HG02973 (cell line): ENCODE results near the gene PRR22.
"Not testable (repeated sequence)": the region's sequence is repeated elsewhere in the genome, so short reads cannot be mapped to it uniquely, and the experiment has no call there.

Experiments
- ATAC-seq: cut with Tn5 transposase; IDR thresholded peaks from one replicate; pipeline ENCODE4 v1.9.1; 2021; ENCODE audit warnings: moderate library complexity; ENCODE audit not compliant: unreplicated experiment

The PRR22 gene

DNA sequence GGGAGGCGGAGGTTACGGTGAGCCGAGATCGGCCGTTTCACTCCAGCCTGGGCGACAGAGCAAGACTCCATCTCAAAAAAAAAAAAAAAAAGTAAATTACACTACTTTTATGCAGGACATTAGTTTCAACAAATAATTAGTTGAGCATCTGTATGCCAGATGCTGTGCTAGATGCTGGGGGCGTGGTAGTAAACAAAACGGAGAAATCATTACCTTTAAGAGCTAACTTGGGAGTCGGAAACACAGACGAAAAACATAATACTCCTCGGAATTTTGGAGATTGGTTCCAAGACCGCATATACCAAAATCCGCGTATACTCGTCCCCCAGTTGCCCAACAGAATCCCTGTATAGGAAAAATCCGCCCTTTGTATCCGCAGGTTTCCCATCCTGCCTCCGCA, 7.7 kb upstream of the PRR22 start:
- ATAC-seq = no peak

DNA sequence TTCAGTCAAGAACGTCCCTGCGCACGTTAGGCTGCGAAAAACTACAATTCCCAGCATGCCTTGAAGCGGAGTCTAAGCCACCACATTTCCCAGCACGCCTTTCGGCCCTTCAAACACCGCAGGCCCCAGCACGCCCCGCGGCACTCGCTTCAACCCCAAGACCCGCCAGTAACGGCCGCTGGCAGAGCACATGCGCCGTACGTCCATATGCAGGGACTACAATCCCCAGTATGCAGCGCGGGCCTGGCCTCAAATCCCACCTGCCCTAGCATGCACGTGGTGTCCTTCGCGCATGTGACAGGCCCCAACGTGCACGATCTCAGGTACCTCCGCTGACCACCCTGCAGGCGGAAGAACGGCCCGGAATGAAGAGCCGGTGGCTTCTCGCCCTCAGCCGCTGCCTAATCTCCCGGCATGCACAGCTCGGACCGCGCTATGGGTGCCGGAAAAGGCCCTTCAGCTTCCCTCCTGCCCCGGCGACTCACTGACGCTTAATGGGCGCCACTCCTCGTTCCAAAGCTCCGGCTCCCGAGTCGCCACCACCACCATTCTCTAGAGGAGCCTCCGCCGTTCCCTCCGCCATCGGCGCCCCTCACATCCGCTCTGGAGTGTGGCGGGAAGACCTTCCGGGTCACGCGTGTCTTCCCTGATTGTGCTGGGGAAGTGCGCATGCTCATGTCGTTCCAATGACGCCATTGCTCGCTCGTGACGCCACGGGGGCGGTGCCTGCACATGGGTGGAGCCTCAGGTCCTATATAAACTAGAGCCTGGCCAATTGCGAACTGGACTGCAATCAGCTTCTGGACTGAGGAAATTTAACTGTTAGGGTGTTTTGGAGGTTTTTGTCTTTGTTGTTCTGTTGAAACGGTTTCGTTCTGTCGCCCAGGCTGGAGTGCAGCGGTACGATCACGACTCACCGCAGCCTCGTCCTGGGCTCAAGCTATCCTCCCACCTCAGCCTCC, 6.3 kb upstream of the PRR22 start, which contains the start of gene DUS3L:
TSS of gene DUS3L (minus strand) at position 605 of the 962 bp plus-strand sequence. CDS start at position 583, 22 bp downstream.
- peak; percentile 81 for ATAC-seq

DNA sequence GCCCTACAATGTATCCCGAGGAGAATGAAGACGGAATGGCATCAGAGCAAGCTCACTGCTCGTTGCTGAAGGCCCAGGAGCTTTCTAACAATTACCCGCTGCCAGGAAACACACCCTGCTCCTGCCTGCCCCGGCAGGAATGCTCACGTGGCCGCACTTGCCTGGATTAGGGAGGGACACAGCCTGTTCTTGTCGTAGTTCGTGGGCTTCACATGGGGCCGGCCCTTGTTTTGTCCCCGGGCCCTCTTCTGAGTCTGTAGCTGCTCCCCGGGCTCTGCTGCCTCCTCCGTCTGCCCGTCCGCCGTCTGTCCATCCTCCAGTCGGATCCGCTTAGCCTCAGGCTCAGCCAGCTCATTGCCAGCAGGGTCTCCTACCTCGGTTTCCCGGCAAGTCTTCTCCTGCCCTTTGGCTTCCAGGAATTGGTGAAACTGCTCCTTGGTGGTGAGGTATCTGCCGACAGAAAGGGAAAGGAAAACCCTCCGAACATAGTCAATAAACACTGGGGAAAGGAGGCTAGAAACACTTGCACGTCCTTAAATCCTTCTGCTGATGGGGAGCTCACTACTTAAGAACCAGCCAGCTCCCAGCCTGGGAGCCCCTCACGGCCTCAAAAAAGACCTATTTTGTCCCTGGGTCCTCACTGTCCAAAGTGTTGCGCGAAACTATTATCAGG, 5.5 kb upstream of the PRR22 start:
- no peak for ATAC-seq

DNA sequence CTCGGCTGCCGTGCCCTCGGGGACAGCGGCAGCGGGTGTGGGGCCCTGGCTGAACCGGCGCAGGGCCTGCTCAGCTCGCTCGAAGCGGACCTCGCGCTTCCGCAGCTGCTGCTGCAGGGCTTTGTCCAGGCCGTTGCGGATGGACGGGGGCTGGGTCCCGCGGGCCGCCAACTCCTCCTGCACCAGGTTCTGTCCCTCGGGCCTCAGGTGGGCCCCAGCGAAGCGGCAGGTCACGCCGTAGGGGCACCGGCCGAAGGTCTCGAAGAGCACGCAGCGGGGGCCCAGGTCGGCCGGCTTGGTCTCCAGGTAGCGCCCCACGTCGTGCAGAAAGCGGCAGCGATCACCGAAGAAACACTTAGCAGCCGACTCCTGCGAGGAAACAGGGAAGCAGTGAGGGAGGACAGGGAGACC, 4.8 kb upstream of the PRR22 start:
- ATAC-seq = no peak

DNA sequence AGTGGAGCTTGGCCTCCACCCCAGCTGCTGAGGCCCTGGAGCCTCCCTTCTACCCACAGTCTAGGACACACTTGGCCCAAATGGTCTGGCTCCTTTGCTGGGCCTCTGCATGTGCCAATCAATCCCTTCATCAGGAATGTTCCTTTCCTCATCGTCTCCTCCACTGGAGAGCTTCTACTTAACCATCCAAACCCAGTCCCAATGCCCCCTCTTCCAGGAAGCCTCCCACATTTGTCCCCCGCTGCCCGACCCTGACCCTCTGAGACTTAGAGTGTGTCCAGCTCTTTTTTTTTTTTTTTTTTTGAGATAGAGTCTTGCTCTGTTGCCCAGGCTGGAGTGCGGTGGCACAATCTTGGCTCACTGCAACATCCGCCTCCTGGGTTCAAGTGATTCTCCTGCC, 3.9 kb upstream of the PRR22 start:
- no peak for ATAC-seq

DNA sequence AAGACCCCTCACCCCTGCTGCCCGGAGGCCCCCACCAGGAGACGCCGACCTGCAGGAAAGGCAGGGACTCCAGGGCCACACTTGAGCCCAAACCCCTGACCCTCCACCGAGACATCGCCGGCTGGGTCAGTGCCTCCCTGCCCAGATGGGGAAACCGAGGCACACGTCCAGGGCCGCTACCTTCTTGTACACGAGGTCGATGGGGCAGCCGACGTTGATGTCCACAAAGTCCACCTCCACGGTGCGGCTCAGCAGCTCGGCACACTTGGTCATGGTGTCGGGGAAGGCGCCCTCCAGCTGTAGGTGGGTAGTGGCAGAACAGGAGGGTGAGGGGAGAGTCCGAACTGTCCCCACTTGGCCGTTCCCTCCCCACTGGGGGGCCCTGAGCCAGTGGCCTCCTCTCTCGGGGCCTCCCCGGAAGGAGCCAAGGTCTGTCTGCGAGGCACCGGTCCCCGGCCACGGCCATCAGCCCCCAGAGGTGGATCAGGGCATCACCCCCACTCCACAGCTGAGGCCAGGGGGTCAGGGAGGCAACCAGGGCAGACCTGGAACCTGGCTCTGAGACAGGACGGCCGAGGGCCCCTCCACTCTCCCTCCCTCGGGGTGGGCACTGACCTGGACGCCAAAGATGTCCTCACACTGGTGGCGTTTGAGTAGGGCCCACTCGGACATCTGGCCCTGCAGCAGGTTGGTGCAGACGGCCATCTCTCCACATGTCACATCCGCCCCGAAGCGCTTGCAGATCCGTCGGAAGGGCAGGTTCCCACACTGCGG, 3.0 kb upstream of the PRR22 start:
- no peak for ATAC-seq

DNA sequence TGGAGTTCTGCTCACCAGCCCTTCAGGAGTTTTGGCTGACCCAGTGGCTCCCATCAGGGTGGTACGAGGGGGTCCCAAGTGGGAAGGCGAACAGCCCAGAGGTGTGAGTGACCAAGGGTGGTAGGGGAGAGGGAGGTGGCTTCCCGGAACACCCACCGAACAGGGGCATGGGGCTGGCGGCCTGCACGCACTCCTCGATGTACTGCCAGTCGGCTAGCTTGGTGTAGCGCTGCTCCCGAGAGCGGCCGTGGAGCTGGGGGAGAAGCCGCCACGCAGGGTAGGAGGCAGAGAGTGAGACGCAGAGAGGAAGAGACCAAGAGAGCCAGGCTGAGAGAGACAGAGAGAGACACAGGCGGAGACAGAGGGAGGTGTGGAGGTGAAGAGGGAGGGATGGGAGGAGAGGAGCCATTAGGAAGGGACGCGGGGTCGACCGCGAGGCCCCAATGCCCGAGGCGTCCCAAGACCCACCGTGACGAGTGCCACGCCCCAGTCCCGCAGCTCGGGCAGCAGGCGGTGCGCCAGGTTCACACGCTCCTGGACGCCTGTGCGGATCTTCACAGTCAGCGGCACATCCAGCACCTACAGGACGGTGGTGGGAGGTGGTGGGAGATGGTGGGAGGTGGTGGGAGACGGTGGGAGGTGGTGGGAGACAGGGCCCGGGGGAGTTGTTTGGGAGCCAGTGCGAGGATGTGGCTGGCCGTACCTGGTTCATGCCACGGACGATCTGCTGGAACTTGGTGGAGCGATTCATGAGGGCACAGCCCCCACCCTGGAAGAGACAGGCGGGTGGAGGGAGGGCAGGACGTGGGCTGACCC, 2.3 kb upstream of the PRR22 start:
- ATAC-seq = no peak

DNA sequence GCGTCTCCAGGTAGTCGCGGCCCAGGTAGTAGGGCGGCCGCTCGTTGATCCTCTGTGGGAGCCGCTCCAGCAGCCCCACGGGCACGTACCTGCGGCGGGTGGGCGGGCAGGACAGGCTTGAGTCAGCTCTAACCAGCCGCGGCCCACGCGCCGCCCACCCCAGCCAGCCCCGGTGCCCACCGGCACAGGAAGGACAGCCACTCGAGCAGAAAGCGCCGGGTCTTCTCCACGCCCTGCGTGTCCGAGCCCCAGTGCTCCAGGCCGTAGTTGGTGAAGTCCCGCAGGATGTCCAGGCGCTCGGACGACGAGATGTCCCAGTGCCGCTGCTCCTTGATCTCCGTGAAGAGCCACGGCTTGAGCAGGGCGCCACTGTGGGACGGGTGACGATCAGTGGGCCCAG, 877 bp upstream of the PRR22 start:
- ATAC-seq = no peak

DNA sequence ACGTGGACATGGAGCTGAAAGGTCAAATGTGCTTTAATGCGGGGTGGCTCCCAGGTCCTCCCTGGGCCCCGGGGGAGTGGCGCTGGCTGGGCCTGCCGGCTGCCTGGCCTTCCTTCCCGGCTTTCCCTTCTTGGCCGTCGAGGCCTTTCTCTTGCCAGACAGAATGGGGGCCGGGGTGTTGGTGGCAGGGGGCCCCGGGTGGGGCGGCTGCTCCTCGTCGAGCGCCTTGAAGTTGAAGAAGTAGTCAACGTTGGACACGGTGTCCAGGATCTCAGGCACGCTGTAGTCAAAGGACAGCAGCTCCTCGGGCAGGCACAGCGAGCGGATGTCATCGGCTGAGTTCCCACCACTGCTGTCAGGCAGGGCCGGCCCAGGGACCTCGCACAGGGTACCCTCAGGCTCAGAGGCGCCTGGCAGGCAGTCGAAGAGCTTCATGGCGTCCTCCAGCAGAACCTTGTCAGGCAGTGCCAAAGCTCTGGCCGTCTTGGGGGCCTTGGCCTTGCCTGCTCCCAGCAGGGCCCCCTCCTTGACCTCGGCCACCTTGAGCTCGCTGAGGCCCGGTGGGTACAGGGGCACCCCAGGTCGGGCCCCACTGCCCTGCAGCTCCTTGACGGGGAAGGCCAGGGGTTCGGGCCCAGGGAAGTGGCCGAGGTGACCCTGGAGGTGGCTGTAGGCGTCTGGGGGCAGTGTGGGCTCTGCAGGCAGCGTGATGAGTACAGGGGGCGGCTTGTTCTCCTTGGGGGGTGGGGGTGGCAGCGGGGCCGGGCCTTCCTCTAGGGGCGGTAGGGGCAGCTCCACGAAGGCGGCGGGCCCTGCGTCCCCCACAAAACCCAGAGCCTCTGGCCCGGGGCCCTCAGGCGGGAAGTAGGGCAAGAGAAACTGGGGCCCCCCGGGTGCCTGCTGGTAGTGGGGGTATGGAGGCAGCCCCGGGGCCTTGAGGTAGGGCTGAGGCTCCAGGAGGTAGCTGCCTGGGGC, 1.3 kb downstream of the PRR22 start:
- no peak for ATAC-seq

DNA sequence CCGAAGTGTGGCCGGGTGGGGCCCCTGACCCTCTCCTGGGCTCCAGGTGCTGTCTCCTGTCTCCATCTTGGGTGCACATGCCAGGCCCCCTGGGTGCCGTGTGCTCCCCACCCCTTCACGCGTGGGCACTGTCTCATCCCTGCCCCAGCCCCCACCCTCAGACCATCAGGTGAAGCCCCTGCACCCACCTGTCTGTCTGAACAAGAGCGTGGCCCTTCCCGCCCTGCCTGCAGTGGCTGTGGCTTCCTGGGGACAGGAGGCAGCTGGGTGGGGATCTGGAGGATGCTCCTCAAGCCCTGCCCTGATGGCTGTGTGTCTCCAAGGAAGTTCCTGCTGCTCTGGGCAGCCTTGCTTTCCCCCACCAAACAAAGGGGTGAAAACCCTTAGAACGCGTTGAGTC, 2.2 kb downstream of the PRR22 start:
- no peak for ATAC-seq

DNA sequence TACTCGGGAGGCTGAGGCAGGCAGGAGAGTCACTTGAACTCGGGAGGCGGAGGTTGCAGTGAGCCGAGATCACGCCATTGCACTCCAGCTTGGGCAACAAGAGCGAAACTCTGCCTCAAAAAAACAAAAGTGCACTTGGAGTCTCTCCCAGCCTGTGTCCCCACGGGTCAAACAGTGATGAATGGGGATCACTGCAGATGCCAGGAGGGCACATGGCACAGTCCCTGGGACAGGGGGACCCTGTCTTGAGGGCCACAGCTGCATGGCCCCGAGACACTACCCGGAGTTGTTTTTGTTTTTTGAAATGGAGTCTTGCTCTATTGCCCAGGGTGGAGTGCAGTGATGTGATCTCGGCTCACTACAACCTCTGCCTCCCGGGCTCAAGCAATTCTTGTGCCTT, 3.6 kb downstream of the PRR22 start:
- not testable (repeated sequence) for ATAC-seq

DNA sequence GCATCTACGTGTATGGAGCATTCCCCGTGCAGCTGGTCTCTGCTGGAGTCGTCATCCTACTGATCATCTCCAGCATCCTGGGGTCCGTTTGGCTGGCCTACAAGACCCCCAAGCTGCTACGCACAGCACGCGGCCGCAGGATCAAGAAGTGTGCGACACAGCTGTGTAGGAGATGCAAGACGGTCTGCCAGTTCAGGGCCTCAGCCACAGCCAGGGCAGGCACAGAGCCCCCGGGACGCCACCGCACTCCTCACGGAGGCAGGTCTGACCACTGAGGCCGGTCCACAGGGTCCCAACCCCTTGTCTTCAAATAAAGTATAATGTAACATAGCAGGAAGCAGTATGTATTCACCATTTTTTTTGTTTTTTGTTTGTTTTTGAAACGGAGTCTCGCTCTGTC, 6.1 kb downstream of the PRR22 start:
- no peak for ATAC-seq

DNA sequence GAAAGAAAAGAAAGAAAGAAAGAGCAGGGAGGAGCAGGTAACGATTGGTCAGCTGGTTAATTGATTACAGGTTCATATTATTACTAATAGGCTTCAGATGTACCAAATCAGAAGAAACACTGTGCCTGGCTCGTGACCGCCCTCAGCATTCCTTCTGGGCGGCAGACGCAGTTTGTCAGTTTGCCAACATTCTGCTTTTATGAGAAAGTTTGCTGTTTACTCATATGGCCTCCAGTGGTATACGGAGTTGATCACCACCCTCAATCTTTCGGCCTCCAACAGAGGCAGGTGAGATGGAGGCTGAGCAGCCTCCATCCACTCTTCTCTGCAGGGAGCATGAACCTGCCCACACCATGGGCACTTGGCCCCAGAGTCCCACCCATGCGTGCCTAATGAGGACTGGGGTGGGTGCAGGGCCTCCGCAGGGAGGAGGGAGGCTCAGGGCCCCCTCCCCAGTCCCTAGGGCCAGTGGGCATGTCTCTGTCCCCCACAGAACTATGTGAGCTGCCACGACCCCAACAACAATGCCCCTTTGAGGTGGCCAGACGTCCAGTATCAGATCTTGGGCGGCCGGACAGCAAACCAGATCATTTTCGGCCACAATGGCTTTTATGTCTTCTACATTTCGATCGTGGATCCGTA, 8.8 kb downstream of the PRR22 start:
- no peak for ATAC-seq

DNA sequence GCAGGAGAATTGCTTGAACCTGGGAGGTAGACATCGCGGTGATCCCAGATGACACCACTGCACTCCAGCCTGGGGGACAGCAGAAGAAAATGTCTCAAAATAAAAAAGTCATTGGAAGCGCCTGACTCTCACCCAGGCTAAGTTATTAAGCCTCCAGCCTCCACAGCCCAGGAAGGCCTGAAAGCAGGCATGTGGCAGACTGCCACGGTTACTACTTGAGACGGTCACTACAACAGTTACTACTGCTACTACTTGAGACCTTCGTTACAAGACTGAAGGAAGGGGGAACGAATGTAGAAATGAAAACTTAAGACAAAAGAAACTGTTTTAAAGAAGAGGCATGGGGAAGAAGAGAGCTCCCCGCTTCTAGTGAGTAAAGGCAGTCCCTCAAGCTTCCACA, 9.6 kb downstream of the PRR22 start:
- ATAC-seq = no peak

DNA sequence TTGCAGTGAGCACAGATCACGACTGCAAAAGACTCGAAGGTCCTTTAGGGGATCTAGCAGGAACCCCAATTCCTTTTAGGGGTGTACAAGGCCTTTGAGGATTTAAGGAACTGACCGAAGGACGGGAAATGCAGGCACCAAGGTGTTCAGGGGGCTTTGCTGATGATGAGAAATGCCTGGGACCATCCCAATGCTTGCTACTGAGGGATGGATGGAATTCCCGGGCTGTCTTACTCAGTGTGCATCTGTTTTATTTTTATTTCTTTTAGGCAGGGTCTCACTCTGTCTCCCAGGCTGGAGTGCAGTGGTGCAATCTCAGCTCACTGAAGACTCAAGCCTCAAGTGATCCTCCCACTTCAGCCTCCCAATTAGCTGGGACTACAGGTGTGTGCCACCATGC, 11.3 kb downstream of the PRR22 start:
- ATAC-seq = no peak

DNA sequence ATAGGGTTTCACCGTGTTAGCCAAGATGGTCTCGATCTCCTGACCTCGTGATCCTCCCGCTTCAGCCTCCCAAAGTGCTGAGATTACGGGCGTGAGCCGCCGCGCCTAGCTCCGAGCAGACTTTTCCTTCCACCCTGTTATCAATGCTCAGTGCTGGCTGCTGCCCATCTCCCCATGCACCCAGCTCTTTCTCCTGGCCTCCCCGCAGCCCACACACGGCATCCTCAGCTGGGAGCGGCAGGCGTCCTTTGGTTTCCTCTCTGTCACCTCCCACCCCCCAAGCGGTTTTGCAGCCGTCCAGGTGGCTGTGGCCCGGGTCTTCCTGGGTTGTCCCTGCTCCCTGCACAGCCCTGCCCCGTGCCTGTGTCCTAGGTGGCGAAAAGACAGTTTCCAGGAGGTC, 12.1 kb downstream of the PRR22 start:
- ATAC-seq = no peak

DNA sequence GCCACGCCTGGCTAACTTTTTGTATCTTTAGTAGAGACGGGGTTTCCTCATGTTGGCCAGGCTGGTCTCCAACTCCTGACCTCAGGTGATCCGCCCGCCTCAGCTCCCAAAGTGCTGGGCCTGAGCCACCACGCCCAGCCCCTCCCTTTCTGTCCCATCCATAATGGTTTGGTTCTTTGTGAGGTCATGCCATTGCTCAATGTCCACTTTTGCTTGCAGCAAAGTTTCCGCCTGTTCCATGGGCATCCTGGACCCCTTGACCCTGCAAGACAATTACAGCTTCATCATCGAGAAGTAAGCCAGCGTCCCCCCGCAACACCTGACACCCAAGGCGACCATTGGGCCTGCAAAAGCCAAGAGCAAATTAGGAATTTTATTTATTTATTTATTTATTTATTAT, 16.6 kb downstream of the PRR22 start:
- no peak for ATAC-seq

DNA sequence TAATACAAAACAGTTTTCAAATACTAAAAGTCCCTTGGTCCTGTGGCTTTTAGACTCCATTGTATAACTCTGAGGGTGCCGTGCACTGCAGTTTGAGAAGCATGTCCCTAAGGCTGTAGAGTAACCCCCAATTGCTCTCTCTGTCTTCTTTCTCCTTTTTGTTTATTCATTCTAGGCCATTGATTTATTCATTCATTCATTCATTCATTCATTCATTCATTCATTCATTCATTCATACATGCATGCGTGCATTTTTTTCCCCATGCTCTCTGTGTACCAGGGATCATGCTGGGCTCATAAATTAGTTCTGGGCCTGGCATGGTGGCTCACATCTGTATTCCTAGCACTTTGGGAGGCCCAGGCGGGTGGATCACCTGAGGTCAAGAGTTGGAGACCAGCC, 19.3 kb downstream of the PRR22 start:
- no peak for ATAC-seq
